K562 (cell line): Measurements from ENCODE around the gene TPR. TPM values are rescaled to one million over a fixed set of nuclear protein-coding genes. Genes with fewer than 3 reads are reported as not detected.

Experiments used
- BCOR ChIP-seq: fragments of 450-650 bp; IDR thresholded peaks from 2 replicates; pipeline ENCODE4 v1.6.1; 2016
- CTCF ChIP-seq, 3 experiments: IDR thresholded peaks in 2 of 3; conservative IDR thresholded peaks in 1 of 3; 2 replicates each; pipeline ENCODE4 v1.5.1; 2011 to 2012; ENCODE audit warnings: low read length in 3 of 3, mild to moderate bottlenecking in 3 of 3, control low read depth in 2 of 3, improper control_type of control experiment in 1 of 3, inconsistent platforms in 1 of 3, low read depth in 1 of 3, mixed read lengths in 1 of 3, moderate library complexity in 1 of 3; ENCODE audit not compliant: insufficient read depth in 2 of 3
- DPF2 ChIP-seq: fragments of 450-650 bp; IDR thresholded peaks from 2 replicates; pipeline ENCODE4 v1.6.1; 2016
- FOXP1 ChIP-seq: sonication (generic); formaldehyde crosslinking; IDR thresholded peaks from 2 replicates; pipeline ENCODE4 v1.8.0; 2022; ENCODE audit warnings: mild to moderate bottlenecking, missing genetic modification reagents
- GTF2E2 ChIP-seq: fragments of 200-800 bp; sonication (Bioruptor generic); IDR thresholded peaks from 2 replicates; pipeline ENCODE4 v1.6.1; 2016; ENCODE audit warnings: missing genetic modification characterization, missing compliant biosample characterization
- HDAC1 ChIP-seq, 2 experiments: fragments of 450-650 bp; IDR thresholded peaks; 2 replicates each; pipeline ENCODE4 v1.6.1; 2016 to 2017; ENCODE audit warnings: inconsistent platforms in 1 of 2, mild to moderate bottlenecking in 1 of 2, moderate library complexity in 1 of 2
- HINFP ChIP-seq: fragments of 450-650 bp; conservative IDR thresholded peaks from 2 replicates; pipeline ENCODE4 v1.6.1; 2016; ENCODE audit warnings: missing genetic modification characterization, low read depth, mild to moderate bottlenecking, control low read depth, missing compliant biosample characterization
- NEUROD1 ChIP-seq: fragments of 150-350 bp; IDR thresholded peaks from 2 replicates; pipeline ENCODE4 v1.6.1; 2014; ENCODE audit warnings: borderline replicate concordance, low read length, low read depth; ENCODE audit not compliant: partially characterized antibody
- NFYB ChIP-seq: IDR thresholded peaks from 2 replicates; pipeline ENCODE4 v1.6.1; 2011; ENCODE audit warnings: mild to moderate bottlenecking, moderate library complexity; ENCODE audit not compliant: insufficient read length; ENCODE audit errors: extremely low read depth
- PTTG1 ChIP-seq: fragments of 450-650 bp; IDR thresholded peaks from 2 replicates; pipeline ENCODE4 v1.6.1; 2016; ENCODE audit warnings: low read depth, mild to moderate bottlenecking, missing genetic modification characterization, missing compliant biosample characterization
- RBFOX2 ChIP-seq: fragments of 200-400 bp; formaldehyde crosslinking; IDR thresholded peaks from 2 replicates; pipeline ENCODE4 v1.6.1; 2017; ENCODE audit warnings: low read depth, mild to moderate bottlenecking, low read length, moderate library complexity
- SRSF1 ChIP-seq: fragments of 200-400 bp; formaldehyde crosslinking; IDR thresholded peaks from 2 replicates; pipeline ENCODE4 v1.6.1; 2017; ENCODE audit warnings: mild to moderate bottlenecking, low read depth, low read length, moderate library complexity
- TRIM25 ChIP-seq: fragments of 450-650 bp; IDR thresholded peaks from 2 replicates; pipeline ENCODE4 v1.7.0; 2016; ENCODE audit warnings: borderline replicate concordance
- XRCC5 ChIP-seq: fragments of 200-400 bp; formaldehyde crosslinking; IDR thresholded peaks from 2 replicates; pipeline ENCODE4 v1.6.1; 2017; ENCODE audit warnings: low read depth, mild to moderate bottlenecking, low read length
- ZBTB26 ChIP-seq: fragments of 450-650 bp; formaldehyde crosslinking; IDR thresholded peaks from 2 replicates; pipeline ENCODE4 v1.4.0; 2022; ENCODE audit warnings: missing genetic modification characterization
- ZKSCAN8 ChIP-seq: fragments of 200-800 bp; sonication (Bioruptor generic); IDR thresholded peaks from 2 replicates; pipeline ENCODE4 v1.6.1; 2016; ENCODE audit warnings: missing genetic modification characterization, missing compliant biosample characterization
- ZNF174 ChIP-seq: fragments of 250-450 bp; sonication (Bioruptor Pico); IDR thresholded peaks from 2 replicates; pipeline ENCODE4 v1.4.0; 2020; ENCODE audit warnings: mild to moderate bottlenecking
- polyA plus RNA-seq, 8 experiments: library from polyadenylated mRNA; depleted of rRNA in 4 of 8; stranded (reverse) in 5 of 8; unstranded in 3 of 8; fragments of >200 nt; fragmentation: Nextera tagmentation in 2 of 8; fragmentation: Illumina TruSeq in 1 of 8; extraction: Ambion mirVana in 2 of 8; extraction: Trizol in 1 of 8; gene quantifications; 2 replicates each; pipeline versions ENCODE4 v1.2.1 to v1.2.3, GENCODE V29; 2011 to 2014; ENCODE audit warnings: inconsistent platforms in 1 of 8, missing spikeins in 1 of 8
- total RNA-seq, 7 experiments: library from RNA; depleted of rRNA in 6 of 7; stranded (reverse); fragments of >200 nt in 6 of 7; fragmentation: Illumina TruSeq in 2 of 7; extraction: Trizol in 2 of 7; gene quantifications; 2 replicates each; pipeline versions ENCODE4 v1.2.1 to v1.2.3, GENCODE V29; 2011 to 2021; ENCODE audit warnings: low replicate concordance in 1 of 7
- TF ChIP-seq, protein P1 (sequence below): fragments of 450-650 bp; formaldehyde crosslinking; IDR thresholded peaks from 2 replicates; pipeline ENCODE4 v1.4.0; 2020; ENCODE audit warnings: mild to moderate bottlenecking

Gene TPR
- total and polyA plus RNA-seq, 9 of the 15 experiments (the other 6 are each of a cell fraction or from before 2014, with no cell fraction given) = 48.5 to 167 (median 138) TPM

DNA sequence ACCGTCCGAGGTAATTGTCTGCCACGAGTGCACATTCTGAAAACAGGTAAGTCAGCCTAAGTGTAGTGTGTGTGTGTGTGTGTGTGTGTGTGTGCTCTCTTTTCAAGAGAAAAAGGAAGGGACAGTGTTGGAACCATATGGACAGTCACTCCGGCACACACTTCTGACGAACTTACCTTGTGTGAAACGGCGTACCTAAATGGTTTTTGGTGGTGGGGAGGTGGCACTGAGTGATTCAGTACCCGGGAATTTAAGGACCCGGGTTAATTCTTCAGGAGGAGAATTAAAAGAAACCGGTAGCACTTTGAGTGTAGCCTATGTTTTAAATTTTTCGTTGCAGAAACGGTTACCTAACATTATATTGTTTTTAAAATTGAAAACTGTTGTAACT, 871 bp upstream of the TPR start (continued):
- no peak for TF ChIP-seq PTTG1 (tag)
- no peak for TF ChIP-seq HINFP (tag)
- TF ChIP-seq NEUROD1 = peak; percentile 5
- 0 out of 2 replicates have a peak, but pooled peaks have one; percentile 52 for TF ChIP-seq ZNF174 (CRISPR knock-in tag)
- TF ChIP-seq BCOR = no peak; the same call in 1 of the 2 replicates
- no peak for TF ChIP-seq CTCF (IDR thresholded peaks at IDR 0.05 in 2 of 3, conservative IDR thresholded peaks at IDR 0.05 in 1 of 3; ENCODE audit: insufficient read depth in 2 of 3, low read depth in 1 of 3, low read length in 3 of 3)
- TF ChIP-seq RBFOX2 = no peak
- no peak for TF ChIP-seq FOXP1 (CRISPR knock-in tag)
- TF ChIP-seq XRCC5 = no peak
- TF ChIP-seq, protein P1, sequence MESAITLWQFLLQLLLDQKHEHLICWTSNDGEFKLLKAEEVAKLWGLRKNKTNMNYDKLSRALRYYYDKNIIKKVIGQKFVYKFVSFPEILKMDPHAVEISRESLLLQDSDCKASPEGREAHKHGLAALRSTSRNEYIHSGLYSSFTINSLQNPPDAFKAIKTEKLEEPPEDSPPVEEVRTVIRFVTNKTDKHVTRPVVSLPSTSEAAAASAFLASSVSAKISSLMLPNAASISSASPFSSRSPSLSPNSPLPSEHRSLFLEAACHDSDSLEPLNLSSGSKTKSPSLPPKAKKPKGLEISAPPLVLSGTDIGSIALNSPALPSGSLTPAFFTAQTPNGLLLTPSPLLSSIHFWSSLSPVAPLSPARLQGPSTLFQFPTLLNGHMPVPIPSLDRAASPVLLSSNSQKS (CRISPR knock-in tag) = no peak
- 0 out of 2 replicates have a peak, but pooled peaks have one; percentile 35 for TF ChIP-seq GTF2E2 (tag)
- no peak for TF ChIP-seq NFYB
- peak; percentile 88 for TF ChIP-seq ZBTB26
- TF ChIP-seq HDAC1 (IDR thresholded peaks at IDR 0.05) = peak in 1 of 2 experiments; percentile 93; a peak in 2 of 4 replicates
- no peak for TF ChIP-seq TRIM25
- no peak for TF ChIP-seq ZKSCAN8 (CRISPR knock-in tag)
- TF ChIP-seq SRSF1 = no peak
- no peak for TF ChIP-seq DPF2
